Natural killer cell treated with Interleukin-12 subunit alpha and Interleukin-12 subunit beta and Interleukin-15 and Interleukin-18, amount 100 ng/mL, for 72 hours (primary cell): Measurements from ENCODE around the gene SIT1. TPM values are rescaled to one million over a fixed set of nuclear protein-coding genes. Genes with fewer than 3 reads are reported as not detected.

Source experiments
- ATAC-seq, 2 donors: fragments of 150-1000 bp; cut with Tn5 transposase in 1 of 2; sonication (Bioruptor Pico), chemical (Tn5 transposase) in 1 of 2; 2 replicates each; pipeline ENCODE4 v1.10.0; 2021
- DNase-seq: peaks from one replicate; pipeline ENCODE4 v3.0.0; 2022; ENCODE audit warnings: low spot score
- H3K27ac Mint-ChIP-seq, 2 donors: 1 replicate in 1 of 2; 2 replicates in 1 of 2; pipeline ENCODE4 v1.8.0; 2022; ENCODE audit warnings: mixed read lengths in 2 of 2, mild to moderate bottlenecking in 1 of 2, moderate library complexity in 1 of 2
- H3K27me3 Mint-ChIP-seq, 2 donors: 1 replicate in 1 of 2; 2 replicates in 1 of 2; pipeline ENCODE4 v1.8.0; 2022; ENCODE audit warnings: mixed read lengths in 2 of 2
- H3K36me3 Mint-ChIP-seq: one replicate; pipeline ENCODE4 v1.8.0; 2022; ENCODE audit warnings: mixed read lengths
- H3K4me1 Mint-ChIP-seq, 2 donors: 1 replicate in 1 of 2; 2 replicates in 1 of 2; pipeline ENCODE4 v1.8.0; 2022; ENCODE audit warnings: low read depth in 2 of 2, mixed read lengths in 2 of 2, mild to moderate bottlenecking in 1 of 2
- H3K4me3 Mint-ChIP-seq: one replicate; pipeline ENCODE4 v1.8.0; 2022; ENCODE audit warnings: mixed read lengths
- H3K9me3 Mint-ChIP-seq: 2 replicates; pipeline ENCODE4 v1.8.0; 2022; ENCODE audit warnings: mixed read lengths
- total RNA-seq, 2 donors: library from RNA; stranded (reverse); gene quantifications; one replicate each; pipeline ENCODE4 v1.2.3, GENCODE V29; 2022

SIT1 gene
- total RNA-seq, 2 donors from 2014 or later, result 3.5 to 7.1 TPM

- Mint-ChIP-seq H3K4me3 (no peak overlapping the region), H3K9me3 (no peaks in the 10 kb centered on the region), H3K4me1 (peaks cover 5 to 16% of the 10 kb centered on the region in 2 donors), H3K36me3 (no peaks in the 10 kb centered on the region), H3K27ac (no peak overlapping the region), H3K27me3 (no peaks in the 10 kb centered on the region)
- ATAC-seq (no peak), DNase-seq (no peak)
Measured at GRCh38 chr9:35687972-35688557, 37.3 kb upstream of the SIT1 start.

GRCh38 chr9:35687306-35687705 is 36.6 kb upstream of the SIT1 start:
- Mint-ChIP-seq H3K4me1 (peaks cover 5 to 16% of the 10 kb centered on the region in 2 donors), H3K36me3 (no peaks in the 10 kb centered on the region), H3K4me3 (no peak overlapping the region), H3K9me3 (no peaks in the 10 kb centered on the region), H3K27ac (no peak overlapping the region), H3K27me3 (no peaks in the 10 kb centered on the region)
- ATAC-seq (no peak), DNase-seq (no peak)

- no peak overlapping the region for H3K4me3 Mint-ChIP-seq
- no peaks in the 10 kb centered on the region for H3K9me3 Mint-ChIP-seq
- H3K27me3 Mint-ChIP-seq, result no peaks in the 10 kb centered on the region
- H3K36me3 Mint-ChIP-seq, result no peaks in the 10 kb centered on the region
- DNase-seq (no peak), ATAC-seq (no peak)
- H3K4me1 Mint-ChIP-seq, result peaks cover 4 to 11% of the 10 kb centered on the region in 2 donors
- H3K27ac Mint-ChIP-seq, result no peak overlapping the region
Measured at GRCh38 chr9:35686222-35687203, 35.8 kb upstream of the SIT1 start.

- no peak overlapping the region for H3K4me3 Mint-ChIP-seq
- ATAC-seq (no peak), DNase-seq (no peak)
- no peaks in the 10 kb centered on the region for H3K36me3 Mint-ChIP-seq
- H3K4me1 Mint-ChIP-seq, result peaks cover 3 to 11% of the 10 kb centered on the region in 2 donors
- H3K9me3 Mint-ChIP-seq, result no peaks in the 10 kb centered on the region
- H3K27ac Mint-ChIP-seq, result no peak overlapping the region
- no peaks in the 10 kb centered on the region for H3K27me3 Mint-ChIP-seq
Measured at GRCh38 chr9:35685506-35685905, 34.8 kb upstream of the SIT1 start.

GRCh38 chr9:35684921-35685320 is 34.2 kb upstream of the SIT1 start:
- Mint-ChIP-seq H3K4me3 (no peak overlapping the region), H3K9me3 (no peaks in the 10 kb centered on the region), H3K27me3 (no peaks in the 10 kb centered on the region), H3K4me1 (peaks cover 3 to 11% of the 10 kb centered on the region in 2 donors), H3K27ac (no peak overlapping the region), H3K36me3 (no peaks in the 10 kb centered on the region)
- no peak for DNase-seq
- ATAC-seq, result no peak

GRCh38 chr9:35683323-35683722 is 32.6 kb upstream of the SIT1 start:
- Mint-ChIP-seq H3K4me1 (peaks cover 3 to 5% of the 10 kb centered on the region in 2 donors), H3K4me3 (no peak overlapping the region), H3K27ac (no peak overlapping the region), H3K9me3 (no peaks in the 10 kb centered on the region), H3K36me3 (no peaks in the 10 kb centered on the region), H3K27me3 (no peaks in the 10 kb centered on the region)
- DNase-seq (no peak), ATAC-seq (no peak)

GRCh38 chr9:35682520-35683315 is 32.0 kb upstream of the SIT1 start:
- Mint-ChIP-seq H3K36me3 (no peaks in the 10 kb centered on the region), H3K27ac (no peak overlapping the region), H3K9me3 (no peaks in the 10 kb centered on the region), H3K27me3 (no peaks in the 10 kb centered on the region), H3K4me3 (no peak overlapping the region), H3K4me1 (peaks cover 3 to 5% of the 10 kb centered on the region in 2 donors)
- no peak for ATAC-seq
- DNase-seq, result no peak

- no peak for DNase-seq
- peaks cover 2 to 3% of the 10 kb centered on the region in 2 donors for H3K4me1 Mint-ChIP-seq
- no peak overlapping the region for H3K27ac Mint-ChIP-seq
- no peaks in the 10 kb centered on the region for H3K9me3 Mint-ChIP-seq
- H3K4me3 Mint-ChIP-seq, result no peak overlapping the region
- no peaks in the 10 kb centered on the region for H3K27me3 Mint-ChIP-seq
- H3K36me3 Mint-ChIP-seq, result no peaks in the 10 kb centered on the region
- ATAC-seq, result no peak
Measured at GRCh38 chr9:35682051-35682450, 31.3 kb upstream of the SIT1 start.

GRCh38 chr9:35681341-35682002 is 30.7 kb upstream of the SIT1 start:
- Mint-ChIP-seq H3K36me3 (no peaks in the 10 kb centered on the region), H3K4me3 (no peak overlapping the region), H3K9me3 (no peaks in the 10 kb centered on the region), H3K27ac (no peak overlapping the region), H3K4me1 (peaks cover 3 to 4% of the 10 kb centered on the region in 2 donors), H3K27me3 (no peaks in the 10 kb centered on the region)
- ATAC-seq, result no peak
- no peak for DNase-seq

- H3K27me3 Mint-ChIP-seq, result no peaks in the 10 kb centered on the region
- H3K4me3 Mint-ChIP-seq, result no peak overlapping the region
- ATAC-seq (no peak), DNase-seq (no peak)
- no peaks in the 10 kb centered on the region for H3K9me3 Mint-ChIP-seq
- H3K36me3 Mint-ChIP-seq, result no peaks in the 10 kb centered on the region
- H3K27ac Mint-ChIP-seq, result no peak overlapping the region
- peaks cover 7 to 8% of the 10 kb centered on the region in 2 donors for H3K4me1 Mint-ChIP-seq
Measured at GRCh38 chr9:35680331-35681105, 29.8 kb upstream of the SIT1 start.

GRCh38 chr9:35679766-35680330 is 29.1 kb upstream of the SIT1 start:
- no peak for DNase-seq
- ATAC-seq, result no peak
- Mint-ChIP-seq H3K4me3 (no peak overlapping the region), H3K9me3 (no peaks in the 10 kb centered on the region), H3K4me1 (peaks cover 7 to 8% of the 10 kb centered on the region in 2 donors), H3K36me3 (no peaks in the 10 kb centered on the region), H3K27me3 (peaks cover 0 to 2% of the 10 kb centered on the region in 2 donors), H3K27ac (no peak overlapping the region)

- Mint-ChIP-seq H3K4me3 (no peak overlapping the region), H3K9me3 (no peaks in the 10 kb centered on the region), H3K4me1 (peaks cover 14% of the 10 kb centered on the region in 2 donors), H3K27me3 (peaks cover 7 to 9% of the 10 kb centered on the region in 2 donors), H3K27ac (no peak overlapping the region), H3K36me3 (no peaks in the 10 kb centered on the region)
- ATAC-seq, result no peak
- DNase-seq, result no peak
Measured at GRCh38 chr9:35679091-35679490, 28.4 kb upstream of the SIT1 start.
